ENCODE data around the gene EME1. TPM values are rescaled to one million over a fixed set of nuclear protein-coding genes. Genes with fewer than 3 reads are reported as not detected.

Gene EME1
- total and polyA plus RNA-seq, 2 of the 4 experiments (the other 2 are of a cell fraction), result 9.1 to 9.4 TPM

DNA sequence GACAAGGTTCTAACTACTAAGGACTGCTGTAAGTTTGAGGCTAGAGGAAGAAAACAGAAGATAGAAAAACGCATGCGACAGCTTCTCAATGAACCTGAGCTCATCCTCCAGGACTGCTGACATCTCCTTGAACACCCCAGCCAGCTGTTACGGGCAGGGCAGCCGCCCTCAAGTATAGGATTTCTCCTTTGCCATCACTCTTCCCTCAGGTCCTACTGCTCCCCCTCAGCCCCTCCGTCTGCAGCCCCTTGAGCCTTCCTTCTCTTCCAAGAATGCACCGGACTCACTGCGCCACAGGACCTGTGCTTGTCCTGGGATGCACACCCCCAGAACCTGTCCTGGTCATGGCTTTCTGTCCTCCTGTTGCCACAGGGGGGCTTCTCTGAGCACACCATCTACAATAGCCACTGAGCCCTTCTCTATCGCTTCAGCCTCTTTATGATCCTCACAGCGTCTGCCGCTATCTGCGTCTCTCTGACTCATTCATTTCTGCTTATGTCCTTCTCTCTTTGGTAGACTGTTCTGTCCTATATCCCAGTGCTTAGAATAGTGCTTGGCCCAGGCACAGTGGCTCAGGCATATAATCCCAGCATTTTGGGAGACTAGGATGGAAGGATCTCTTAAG, 42.8 kb upstream of the EME1 start (continued):
- TF ChIP-seq, protein P1, sequence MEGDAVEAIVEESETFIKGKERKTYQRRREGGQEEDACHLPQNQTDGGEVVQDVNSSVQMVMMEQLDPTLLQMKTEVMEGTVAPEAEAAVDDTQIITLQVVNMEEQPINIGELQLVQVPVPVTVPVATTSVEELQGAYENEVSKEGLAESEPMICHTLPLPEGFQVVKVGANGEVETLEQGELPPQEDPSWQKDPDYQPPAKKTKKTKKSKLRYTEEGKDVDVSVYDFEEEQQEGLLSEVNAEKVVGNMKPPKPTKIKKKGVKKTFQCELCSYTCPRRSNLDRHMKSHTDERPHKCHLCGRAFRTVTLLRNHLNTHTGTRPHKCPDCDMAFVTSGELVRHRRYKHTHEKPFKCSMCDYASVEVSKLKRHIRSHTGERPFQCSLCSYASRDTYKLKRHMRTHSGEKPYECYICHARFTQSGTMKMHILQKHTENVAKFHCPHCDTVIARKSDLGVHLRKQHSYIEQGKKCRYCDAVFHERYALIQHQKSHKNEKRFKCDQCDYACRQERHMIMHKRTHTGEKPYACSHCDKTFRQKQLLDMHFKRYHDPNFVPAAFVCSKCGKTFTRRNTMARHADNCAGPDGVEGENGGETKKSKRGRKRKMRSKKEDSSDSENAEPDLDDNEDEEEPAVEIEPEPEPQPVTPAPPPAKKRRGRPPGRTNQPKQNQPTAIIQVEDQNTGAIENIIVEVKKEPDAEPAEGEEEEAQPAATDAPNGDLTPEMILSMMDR (conservative IDR thresholded peaks at IDR 0.05; ENCODE audit: low read depth, low read length), result no peak

DNA sequence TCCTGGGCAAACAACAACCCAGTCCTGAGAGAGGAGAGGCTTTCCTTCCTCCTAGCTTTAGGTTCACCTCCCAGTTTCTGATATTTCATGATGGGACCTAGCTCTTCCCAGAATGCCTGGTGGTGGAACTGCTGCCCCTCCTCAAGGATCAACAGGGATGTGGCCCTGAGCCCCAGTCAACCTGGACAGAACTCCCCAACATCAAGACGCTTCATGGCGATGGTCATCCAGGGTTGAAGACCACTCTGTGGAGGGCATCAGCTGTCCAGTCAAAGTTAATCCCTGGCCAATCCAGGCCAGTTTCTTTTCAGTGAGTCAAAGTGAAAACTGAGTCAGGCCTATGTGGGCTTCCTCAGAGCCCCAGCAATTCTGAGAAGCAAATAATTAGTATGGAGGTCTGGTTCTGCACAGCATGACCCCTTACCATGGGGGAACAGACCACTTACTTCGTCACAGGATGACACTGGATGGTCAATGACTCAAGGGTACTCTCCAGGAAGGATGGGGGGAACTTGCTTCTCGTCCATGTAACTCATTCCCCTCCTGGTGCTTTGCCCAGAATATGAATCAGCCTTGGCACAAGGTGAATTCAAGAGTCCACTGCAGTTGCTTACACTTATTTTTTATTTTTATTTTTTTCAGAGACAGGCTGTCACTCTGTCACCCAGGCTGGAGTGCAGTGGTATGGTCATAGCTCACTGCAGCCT, 41.8 kb upstream of the EME1 start:
- CTCF ChIA-PET, result no interaction called here
- no peak overlapping the region for H3K4me3 ChIP-seq (ENCODE audit: insufficient read depth, low read depth, low read length)
- in situ Hi-C loops (cut with MboI; ENCODE audit: low sequenced_read_pairs), result no loop called here
- DNase-seq, result peak; percentile 99
- no peaks in the 10 kb centered on the region for H3K79me1 ChIP-seq (ENCODE audit: low read depth in 1 of 2, low read length in 2 of 2)
- H3K9me1 ChIP-seq (ENCODE audit: insufficient read depth, low read length), result peaks cover 4% of the 10 kb centered on the region
- no peak overlapping the region for H3K18ac ChIP-seq (ENCODE audit: low read depth, low read length)
- no peaks in the 10 kb centered on the region for H3K36me3 ChIP-seq (ENCODE audit: control insufficient read depth, insufficient read depth, low read length)
- no CpG with 5 or more reads among the region's 4 CpGs for WGBS, 2 experiments (ENCODE audit: extremely low coverage in 2 of 2, insufficient read length in 1 of 2)
- H2BK15ac ChIP-seq (ENCODE audit: low read depth, low read length), result no peak overlapping the region
- TF ChIP-seq MXI1 (IDR thresholded peaks at IDR 0.05; ENCODE audit: borderline replicate concordance, low read depth, low read length) (no peak), FOS (IDR thresholded peaks at IDR 0.05; ENCODE audit: low read depth, low read length) (peak; percentile 54; the same call in 1 of the 2 replicates)
- dilution Hi-C loops (cut with HindIII; ENCODE audit: low sequenced_read_pairs, unreplicated experiment), result no loop called here
- 0 out of 2 replicates have a peak overlapping the region, but pooled peaks have one; percentile 29 for H3K4ac ChIP-seq (ENCODE audit: low read depth, low read length)
- no peak overlapping the region for H3K4me2 ChIP-seq (ENCODE audit: low read depth, low read length)
- no peak overlapping the region for H3K56ac ChIP-seq (ENCODE audit: extremely low read depth, insufficient read depth, low read length)
- POLR2A ChIA-PET (ENCODE audit: unreplicated experiment), result no interaction called here
- no peaks in the 10 kb centered on the region for H4K20me1 ChIP-seq (ENCODE audit: insufficient read depth, low read length)
- H2AFZ ChIP-seq (replicated peaks; ENCODE audit: low read length, poor library complexity), result no peak overlapping the region
- peak overlapping the region; percentile 22; the same call in 1 of the 2 replicates for H2BK20ac ChIP-seq (ENCODE audit: low read depth, low read length)
- no peaks in the 10 kb centered on the region; the same call in 1 of the 2 replicates for H3K4me1 ChIP-seq (ENCODE audit: control insufficient read depth, insufficient read depth, low read length)
- H3K27me3 ChIP-seq (ENCODE audit: control insufficient read depth, insufficient read depth, low read length), result no peaks in the 10 kb centered on the region
- no peak overlapping the region for H4K5ac ChIP-seq (ENCODE audit: low read depth, low read length)
- H2BK5ac ChIP-seq (ENCODE audit: low read depth, low read length, poor library complexity, severe bottlenecking), result peak overlapping the region; percentile 31
- H3K9me3 ChIP-seq (ENCODE audit: control insufficient read depth, insufficient read depth, low read length), result no peaks in the 10 kb centered on the region
- H2AK9ac ChIP-seq (replicated peaks; ENCODE audit: low read depth, low read length, poor library complexity), result no peak overlapping the region
- no TSS peak for BruUV-seq (replicated peaks)
- intact Hi-C loops (cut with micrococcal nuclease), result no loop called here
- no peak overlapping the region for H4K91ac ChIP-seq (ENCODE audit: insufficient read depth, low read depth, low read length)
- no peak overlapping the region for H3K27ac ChIP-seq (ENCODE audit: insufficient read depth, low read length)
- no peak overlapping the region for H3K9ac ChIP-seq (ENCODE audit: low read depth, low read length)
- peak; percentile 53 for ATAC-seq (ENCODE audit: low read depth)
- no peak overlapping the region for H2BK120ac ChIP-seq (ENCODE audit: low read depth, low read length)
- no peak overlapping the region for H3K23ac ChIP-seq (ENCODE audit: low read depth, low read length)
- H2AK5ac ChIP-seq (ENCODE audit: low read depth, low read length), result no peak overlapping the region
- no peak overlapping the region for H4K8ac ChIP-seq (ENCODE audit: low read depth in 2 of 2, low read length in 2 of 2)
- no peak overlapping the region; the same call in 1 of the 2 replicates for H3K14ac ChIP-seq (replicated peaks; ENCODE audit: low read depth, low read length)
